ENCODE data around the gene GYS1. TPM values are rescaled to one million over a fixed set of nuclear protein-coding genes. Genes with fewer than 3 reads are reported as not detected.
A peak's percentile ranks its signal among the peaks of the same experiment; 100 is the strongest.

The GYS1 gene
- total RNA-seq, 4 donors from 2014 or later, result 33.3 to 39.3 (median 37.3) TPM

GRCh38 chr19:48966541-48967345 lies 26.4 kb downstream of the GYS1 start:
- Histone ChIP-seq H3K36me3 (peaks cover 13 to 61% (median 49%) of the 10 kb centered on the region in 4 donors), H3K4me3 (peak overlapping the region; percentile 72 to 94 (median 76)), H3K9me3 (no peaks in the 10 kb centered on the region), H3K27me3 (no peaks in the 10 kb centered on the region), H3K27ac (replicated peaks in 1 of 4) (peak overlapping the region; percentile 92 to 94 (median 93)), H3K4me1 (peaks cover 53 to 73% (median 69%) of the 10 kb centered on the region in 4 donors)
- no peak for DNase-seq (ENCODE audit: extremely low spot score)
- intact Hi-C loops (cut with DNase I), result loop anchor here (5.0 kb wide), 1 partner anchor 94 kb away; the partner anchor contains the start of gene PPP1R15A
- TF ChIP-seq POLR2A (IDR thresholded peaks at IDR 0.05; ENCODE audit: low read depth), result no peak
- no peak for TF ChIP-seq POLR2AphosphoS5 (IDR thresholded peaks at IDR 0.05)
- TF ChIP-seq EP300 (IDR thresholded peaks at IDR 0.05), result no peak
- no peak for TF ChIP-seq CTCF (IDR thresholded peaks at IDR 0.05)
- WGBS, result 83% methylated on average over 10 of the region's 10 CpGs

GRCh38 chr19:48965806-48966540 lies 27.1 kb downstream of the GYS1 start:
- peak; percentile 97 for DNase-seq (ENCODE audit: extremely low spot score)
- peak overlapping the region; percentile 72 to 94 (median 76) for H3K4me3 ChIP-seq
- WGBS, result 21% methylated on average over 17 of the region's 36 CpGs
- no peaks in the 10 kb centered on the region for H3K27me3 ChIP-seq
- H3K27ac ChIP-seq (replicated peaks in 1 of 4), result peak overlapping the region; percentile 92 to 94 (median 93)
- H3K4me1 ChIP-seq, result peaks cover 53 to 71% (median 67%) of the 10 kb centered on the region in 4 donors
- no peaks in the 10 kb centered on the region for H3K9me3 ChIP-seq
- H3K36me3 ChIP-seq, result peaks cover 13 to 56% (median 43%) of the 10 kb centered on the region in 4 donors
- peak in 1 of 2 donors; percentile 83 for TF ChIP-seq POLR2AphosphoS5 (IDR thresholded peaks at IDR 0.05)
- TF ChIP-seq CTCF (IDR thresholded peaks at IDR 0.05), result no peak
- intact Hi-C loops (cut with DNase I), result loop anchor here (5.0 kb wide), 1 partner anchor 94 kb away; the partner anchor contains the start of gene PPP1R15A

GRCh38 chr19:48965040-48965805 lies 27.9 kb downstream of the GYS1 start, which contains the start of gene FTL:
Gene FTL, plus strand, starts transcription at chr19:48965309. Its CDS starts 199 bp downstream, at chr19:48965508.
- intact Hi-C loops (cut with DNase I), result loop anchor here (5.0 kb wide), 1 partner anchor 93 kb away; the partner anchor contains the start of gene PPP1R15A
- TF ChIP-seq POLR2A (IDR thresholded peaks at IDR 0.05; ENCODE audit: low read depth), result peak; percentile 100
- TF ChIP-seq POLR2AphosphoS5 (IDR thresholded peaks at IDR 0.05), result peak; percentile 99 to 100
- no peak for TF ChIP-seq CTCF (IDR thresholded peaks at IDR 0.05)
- TF ChIP-seq EP300 (IDR thresholded peaks at IDR 0.05), result no peak
- Histone ChIP-seq H3K4me3 (peak within 1 kb of the TSS; percentile 72 to 94 (median 76)), H3K9me3 (no peaks in the 10 kb centered on the region), H3K27ac (replicated peaks in 1 of 4) (peak within 1 kb of the TSS; percentile 92 to 94 (median 93)), H3K27me3 (no peaks in the 10 kb centered on the region), H3K4me1 (peaks cover 53 to 66% (median 60%) of the 10 kb centered on the region in 4 donors), H3K36me3 (peaks cover 13 to 50% (median 40%) of the 10 kb centered on the region in 4 donors)
- under 1% methylated on average over 36 of the region's 52 CpGs for WGBS
- peak; percentile 100 for DNase-seq (ENCODE audit: extremely low spot score)
